ENCODE measurements around the gene SLC34A3.

Gene SLC34A3

DNA sequence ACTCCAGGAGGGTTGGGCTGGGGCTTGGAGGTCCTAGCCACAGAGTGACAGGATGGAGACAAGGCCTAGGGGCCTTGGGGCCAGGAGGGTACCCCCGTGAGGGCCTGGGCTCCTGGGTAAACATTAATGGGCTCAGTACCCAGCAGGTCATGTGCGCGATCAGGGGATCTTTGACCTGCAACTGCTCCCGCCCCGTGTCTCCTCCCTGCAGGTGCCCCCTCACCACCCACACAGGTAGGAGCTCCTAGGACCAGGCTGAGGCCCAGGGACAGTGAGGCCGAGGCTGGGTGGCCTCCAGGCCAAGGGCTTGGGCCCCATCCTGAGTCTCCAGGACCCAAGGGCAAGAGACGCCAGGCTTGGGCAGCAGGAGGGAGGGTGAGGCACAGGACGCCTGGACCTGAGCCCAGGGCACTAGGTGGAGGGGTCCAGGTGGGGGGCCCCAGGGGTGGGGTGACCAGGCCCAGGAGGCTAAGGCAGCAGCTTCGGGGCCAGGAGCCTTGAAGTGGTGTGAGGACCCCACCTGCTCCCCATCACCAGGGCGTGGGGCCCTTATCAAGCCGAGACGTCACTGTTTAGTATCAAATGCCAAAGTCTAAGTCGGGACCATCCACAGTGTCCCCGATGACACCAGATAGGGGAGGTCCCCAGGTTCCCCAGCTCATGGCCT, at the start of gene SLC34A3:
SLC34A3 (plus strand) TSS at position 197 of the 667 bp plus-strand sequence. CDS start 802 bp downstream, outside the sequence.
- no peak for DNase-seq (ENCODE audit: low read depth in 3 of 3)

DNA sequence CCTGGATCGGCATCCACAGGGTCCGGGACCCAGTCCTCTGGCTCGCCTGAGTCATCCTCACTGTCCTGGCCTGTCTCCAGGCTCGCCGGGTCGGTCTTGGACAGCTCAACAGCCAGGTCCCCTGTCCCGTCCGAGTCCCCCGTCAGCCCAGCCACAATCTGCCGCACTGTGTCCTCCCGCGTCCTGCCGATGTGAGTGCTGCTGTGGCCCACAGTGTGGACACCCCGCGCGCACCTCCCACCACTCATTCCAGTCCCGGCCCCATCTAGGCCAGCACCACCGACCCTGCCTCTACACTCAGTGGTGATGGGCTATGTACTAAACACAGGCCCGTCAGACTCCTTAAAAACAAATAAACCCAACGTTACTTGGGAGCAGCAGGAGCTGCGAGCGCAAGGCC, 49.0 kb upstream of the SLC34A3 start:
- no peak for DNase-seq (ENCODE audit: low read depth in 3 of 3)

DNA sequence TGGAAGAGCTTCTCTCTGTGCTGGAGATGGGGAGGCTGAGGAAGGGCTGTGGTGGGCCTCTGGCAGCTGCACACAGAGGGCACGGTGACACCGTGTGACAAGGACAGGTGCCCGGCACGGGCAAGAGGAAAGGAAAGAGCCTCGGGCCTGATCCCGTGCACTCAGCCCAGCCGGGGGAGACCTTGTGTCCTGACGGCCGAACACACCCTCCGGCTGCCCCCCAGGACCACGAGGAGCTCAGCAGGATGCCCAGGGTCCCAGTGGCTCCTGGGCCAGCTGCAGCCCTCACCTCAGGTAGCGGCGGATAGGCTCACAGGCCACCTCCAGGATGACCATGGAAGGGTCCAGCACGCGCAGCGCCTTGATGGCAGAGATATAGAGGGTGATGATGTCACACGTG, 47.9 kb upstream of the SLC34A3 start:
- DNase-seq (ENCODE audit: low read depth in 3 of 3), result no peak

DNA sequence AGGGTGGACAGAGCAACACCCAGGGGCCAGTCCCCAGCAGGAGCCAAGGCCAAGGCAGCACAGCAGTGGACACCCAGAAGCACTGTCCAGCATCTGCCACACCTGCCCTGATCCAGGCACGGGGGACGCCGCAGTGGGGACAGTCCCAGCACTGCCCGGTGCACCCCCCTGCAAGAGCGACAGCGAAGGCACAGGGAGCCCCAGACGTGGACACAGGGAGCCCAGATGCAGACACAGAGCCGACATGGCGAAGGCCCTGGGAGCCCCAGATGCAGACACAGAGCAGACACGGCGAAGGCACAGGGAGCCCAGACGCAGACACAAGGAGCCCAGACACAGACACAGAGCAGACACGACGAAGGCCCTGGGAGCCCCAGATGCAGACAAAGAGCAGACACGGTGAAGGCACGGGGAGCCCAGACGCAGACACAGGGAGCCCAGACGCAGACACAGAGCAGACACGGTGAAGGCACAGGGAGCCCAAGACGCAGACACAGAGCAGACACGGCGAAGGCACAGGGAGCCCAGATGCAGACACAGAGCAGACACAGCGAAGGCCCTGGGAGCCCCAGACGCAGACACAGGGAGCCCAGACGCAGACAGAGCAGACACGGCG, 46.6 kb upstream of the SLC34A3 start:
- no peak for DNase-seq (ENCODE audit: low read depth in 3 of 3)

DNA sequence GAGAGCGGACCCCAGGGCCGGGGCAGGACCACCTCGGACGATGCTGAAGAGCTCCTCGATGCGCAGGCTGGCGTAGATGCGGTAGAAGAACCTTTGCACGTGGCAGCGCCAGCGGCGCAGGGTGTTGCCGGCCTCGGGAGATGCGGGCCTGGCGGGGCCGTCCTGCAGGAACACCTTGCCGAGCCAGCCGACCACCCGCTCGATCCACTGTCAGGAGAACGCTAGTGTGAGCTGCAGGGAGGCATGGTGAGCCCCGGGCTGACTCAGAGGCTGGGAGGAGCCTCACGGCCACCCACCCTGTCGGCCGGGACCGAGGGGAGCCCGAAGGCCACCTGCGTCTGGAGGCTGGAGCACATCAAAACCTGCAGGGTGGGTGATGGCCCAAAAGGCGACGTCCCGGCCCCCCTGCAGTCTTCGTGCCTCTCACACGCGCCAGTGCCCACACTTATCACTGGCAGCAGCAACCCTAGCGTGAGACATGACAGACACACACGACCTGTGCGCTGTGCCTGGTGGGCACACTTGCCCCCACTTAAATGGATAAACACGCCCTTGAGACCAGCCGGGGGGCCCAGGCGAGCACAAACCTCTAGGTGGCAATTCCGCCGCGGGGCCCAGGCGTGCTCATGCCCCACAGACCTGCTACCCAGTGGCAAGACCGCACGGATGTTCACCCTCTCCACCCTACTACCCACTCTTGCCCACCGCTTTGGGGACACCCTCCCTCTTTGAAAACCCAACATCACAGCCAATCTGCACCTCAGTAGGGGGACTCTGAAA, 45.6 kb upstream of the SLC34A3 start:
- DNase-seq (ENCODE audit: low read depth in 3 of 3), result no peak

DNA sequence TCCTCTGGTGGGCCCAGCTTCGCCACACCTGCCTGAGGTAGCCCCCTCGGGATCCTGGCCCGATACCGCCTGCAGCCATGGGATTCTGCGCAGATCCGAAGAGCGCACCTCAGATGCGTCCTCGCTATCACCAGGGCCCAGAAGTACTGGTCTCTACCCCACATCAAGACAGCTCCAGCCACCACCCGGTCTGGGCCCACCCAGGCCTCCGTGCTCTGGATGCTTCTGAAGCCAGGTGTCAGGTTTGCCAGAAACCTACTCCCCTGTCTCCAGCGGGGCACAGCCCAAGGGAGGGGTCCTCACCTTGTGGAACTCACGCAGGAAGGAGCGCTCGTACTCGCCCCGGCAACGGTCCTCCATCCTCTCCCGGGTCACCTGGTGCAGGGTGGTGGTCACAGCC, 44.8 kb upstream of the SLC34A3 start:
- no peak for DNase-seq (ENCODE audit: low read depth in 3 of 3)

DNA sequence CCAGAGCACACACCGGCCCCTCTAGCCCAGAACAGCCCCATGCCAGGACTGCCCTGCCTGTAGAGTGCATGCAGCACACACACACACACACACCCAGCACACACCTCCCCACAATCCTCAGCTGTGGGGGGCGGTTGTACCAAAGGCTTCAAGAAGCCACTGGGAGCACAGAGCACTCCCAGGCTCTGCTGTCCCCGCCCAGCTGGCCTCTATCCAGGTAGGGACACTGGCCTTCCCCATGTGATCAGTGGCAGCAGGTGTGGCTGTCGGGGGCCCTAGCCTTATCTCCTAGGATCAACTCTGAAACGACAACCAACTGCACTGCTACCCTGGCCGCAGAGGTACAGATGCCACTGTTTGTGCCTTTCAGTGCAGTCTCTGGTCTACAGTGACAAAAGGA, 44.3 kb upstream of the SLC34A3 start:
- DNase-seq (ENCODE audit: low read depth in 3 of 3), result no peak

DNA sequence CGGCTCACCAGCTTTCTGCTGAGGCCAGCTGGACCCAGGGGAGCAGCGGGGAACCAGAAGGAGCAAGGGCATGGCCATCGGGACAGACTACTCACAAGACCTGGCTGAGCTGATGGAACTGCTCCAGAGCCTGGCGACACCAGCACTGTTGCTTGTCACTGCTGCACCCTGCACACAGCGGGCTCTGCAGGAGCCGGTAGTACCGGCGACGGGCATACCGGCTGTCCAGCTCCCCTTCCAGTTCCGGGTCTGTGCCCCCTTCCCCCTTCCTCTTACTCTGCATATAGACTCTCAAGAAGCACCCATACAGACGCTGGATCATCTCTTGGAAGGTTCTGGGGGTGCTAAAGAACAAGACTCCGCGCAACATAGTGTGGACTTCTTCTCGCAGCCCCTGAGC, 43.3 kb upstream of the SLC34A3 start:
- no peak for DNase-seq (ENCODE audit: low read depth in 3 of 3)

DNA sequence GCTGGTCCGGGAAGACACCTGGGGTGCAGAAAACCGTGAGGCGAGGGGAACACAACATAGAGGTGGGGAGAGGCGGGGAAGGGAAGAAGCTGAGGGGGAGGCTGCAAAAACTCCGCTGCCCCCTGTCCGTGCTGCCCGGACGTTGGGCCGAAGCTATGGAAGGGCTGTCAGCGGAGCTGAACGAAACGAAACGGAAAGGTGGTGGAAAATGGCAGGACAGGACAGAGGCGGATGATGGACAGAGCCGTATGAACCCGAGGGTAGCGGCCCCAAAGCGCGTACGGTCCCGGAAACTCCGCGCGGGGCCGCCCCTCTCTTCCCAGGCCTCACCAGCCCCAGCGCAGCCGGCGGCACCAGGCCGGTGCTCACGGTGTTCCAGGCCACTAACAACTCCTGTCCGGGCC, 42.6 kb upstream of the SLC34A3 start:
- no peak for DNase-seq (ENCODE audit: low read depth in 3 of 3)

DNA sequence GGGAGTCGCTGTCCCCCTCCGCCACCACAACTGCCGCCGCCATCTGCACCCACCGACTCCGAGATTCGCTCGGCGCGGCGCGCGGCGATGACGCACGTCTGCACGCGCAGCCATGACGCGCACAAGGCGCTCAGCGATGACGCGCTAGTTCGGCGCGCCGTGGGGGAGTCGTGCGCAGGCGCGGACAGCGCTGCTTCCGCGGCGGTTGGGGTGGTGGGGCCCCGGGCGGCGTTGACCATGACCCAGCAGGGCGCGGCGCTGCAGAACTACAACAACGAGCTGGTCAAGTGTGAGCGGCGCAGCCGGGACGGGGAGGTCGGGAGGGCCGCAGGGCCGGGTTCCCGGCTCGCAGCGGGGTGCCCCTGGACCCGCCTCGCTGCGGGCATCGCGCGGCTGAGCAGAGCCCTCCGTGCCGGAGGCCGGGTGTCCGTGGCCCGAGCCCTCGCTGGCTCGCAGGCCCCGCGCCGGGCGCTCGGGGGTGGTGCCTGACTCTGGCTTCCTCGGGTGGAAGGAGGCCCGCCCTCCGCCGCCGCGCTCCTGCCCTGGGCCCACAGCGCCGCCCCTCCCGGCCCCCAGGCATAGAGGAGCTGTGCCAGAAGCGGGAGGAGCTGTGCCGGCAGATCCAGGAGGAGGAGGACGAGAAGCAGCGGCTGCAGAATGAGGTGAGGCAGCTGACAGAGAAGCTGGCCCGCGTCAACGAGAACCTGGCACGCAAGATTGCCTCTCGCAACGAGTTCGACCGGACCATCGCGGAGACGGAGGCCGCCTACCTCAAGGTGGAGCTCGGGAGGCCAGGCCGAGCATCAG, 42.0 kb upstream of the SLC34A3 start, which contains the start of the genes ANAPC2 and SSNA1:
ANAPC2 (minus strand) TSS at position 71 of the 807 bp plus-strand sequence; CDS start at position 43, 28 bp downstream.
SSNA1 (plus strand) TSS at position 187 of the 807 bp plus-strand sequence; CDS start at position 238, 51 bp downstream.
- peak; percentile 84 to 87 (median 86) for DNase-seq (ENCODE audit: low read depth in 3 of 3)

DNA sequence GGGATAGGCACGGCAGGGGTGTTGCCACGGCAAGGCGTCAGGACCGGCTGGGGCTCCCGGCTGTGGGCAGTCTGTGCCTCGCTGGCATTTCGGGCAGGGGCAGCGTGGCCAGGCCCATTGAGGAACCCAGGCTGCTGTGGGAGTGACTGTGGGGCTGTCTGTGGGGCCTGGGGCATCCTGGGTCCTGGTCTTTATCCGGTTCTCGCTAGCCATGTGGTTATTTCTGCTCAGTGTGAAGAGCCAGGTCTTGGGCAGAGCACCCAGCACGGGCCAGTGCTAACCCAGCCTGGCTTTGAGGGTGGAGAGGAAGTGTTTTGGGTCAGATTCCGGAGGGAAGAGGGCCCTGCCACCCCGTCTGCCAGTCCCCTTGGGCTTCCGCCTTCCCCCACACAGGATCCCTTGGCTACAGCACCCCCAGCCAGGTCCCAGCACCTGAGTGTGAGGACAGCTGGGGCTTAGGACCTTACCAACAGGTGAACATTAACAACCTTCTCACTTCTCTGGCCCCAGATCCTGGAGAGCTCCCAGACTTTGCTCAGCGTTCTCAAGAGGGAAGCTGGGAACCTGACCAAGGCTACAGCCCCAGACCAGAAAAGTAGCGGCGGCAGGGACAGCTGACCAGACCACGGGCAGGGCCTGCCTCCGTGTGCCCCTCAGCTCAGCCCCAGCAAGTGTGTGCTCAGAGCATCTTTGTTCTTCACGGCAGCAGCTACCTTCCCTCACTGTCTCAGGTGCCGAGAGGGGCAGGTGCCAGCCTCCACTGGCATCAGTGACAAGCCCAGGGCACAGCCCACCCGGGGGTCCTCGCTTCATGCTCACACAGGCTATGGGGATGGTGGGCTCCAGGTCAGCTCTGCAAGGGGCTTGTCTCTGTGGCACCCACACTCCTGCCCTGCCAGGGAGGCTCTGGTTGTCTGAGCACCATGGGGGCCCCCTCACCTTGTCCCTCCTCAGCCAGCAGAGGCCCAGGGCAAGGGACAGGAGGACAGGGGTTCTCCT, 41.1 kb upstream of the SLC34A3 start:
- DNase-seq (ENCODE audit: low read depth in 3 of 3), result no peak

DNA sequence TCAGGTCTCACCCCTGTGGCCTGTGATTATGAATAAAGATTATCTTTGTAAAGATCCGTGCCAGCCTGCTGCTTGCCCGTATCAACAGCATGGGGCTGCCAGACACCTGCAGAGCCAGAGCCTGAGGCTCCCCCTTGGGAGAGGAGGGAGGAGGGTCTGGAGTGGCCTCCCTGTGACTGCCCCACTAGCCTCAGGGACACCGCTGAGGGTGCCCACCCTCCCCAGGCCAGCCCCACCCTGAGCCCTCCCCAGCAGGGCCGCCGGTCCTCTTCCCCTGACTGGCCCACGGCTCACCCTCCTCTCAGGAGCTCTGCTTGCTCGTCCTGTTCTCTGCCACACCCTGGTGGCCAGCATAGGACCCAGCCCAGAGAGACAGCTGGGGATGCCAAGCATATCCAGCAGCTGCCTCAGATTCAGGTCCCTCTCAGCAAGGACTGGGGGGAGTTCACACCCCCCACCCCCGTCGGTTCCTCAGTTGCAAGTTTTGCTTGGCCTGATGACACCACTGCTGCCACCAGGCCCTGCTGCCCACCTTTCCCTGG, 40.3 kb upstream of the SLC34A3 start:
- DNase-seq (ENCODE audit: low read depth in 3 of 3), result no peak

DNA sequence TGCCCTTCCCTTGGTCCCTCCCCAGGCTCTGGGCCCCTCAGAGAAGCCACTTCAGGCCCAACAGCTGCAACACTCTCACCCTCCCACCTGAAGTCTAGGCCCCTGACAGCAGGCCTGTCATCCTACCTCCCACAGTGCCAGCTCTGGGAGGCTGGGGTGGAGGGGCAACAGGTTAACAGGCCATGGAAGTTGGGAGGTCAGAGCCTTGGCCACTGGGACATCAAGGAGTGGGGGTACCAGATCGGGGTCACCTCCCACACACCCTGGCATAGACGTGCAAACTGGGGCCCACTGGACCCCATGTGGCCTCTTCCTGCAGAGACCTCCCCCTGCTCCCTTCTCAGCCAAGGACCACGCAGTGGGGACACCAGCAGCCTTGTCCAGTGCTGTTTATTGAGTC, 39.5 kb upstream of the SLC34A3 start:
- no peak for DNase-seq (ENCODE audit: low read depth in 3 of 3)

DNA sequence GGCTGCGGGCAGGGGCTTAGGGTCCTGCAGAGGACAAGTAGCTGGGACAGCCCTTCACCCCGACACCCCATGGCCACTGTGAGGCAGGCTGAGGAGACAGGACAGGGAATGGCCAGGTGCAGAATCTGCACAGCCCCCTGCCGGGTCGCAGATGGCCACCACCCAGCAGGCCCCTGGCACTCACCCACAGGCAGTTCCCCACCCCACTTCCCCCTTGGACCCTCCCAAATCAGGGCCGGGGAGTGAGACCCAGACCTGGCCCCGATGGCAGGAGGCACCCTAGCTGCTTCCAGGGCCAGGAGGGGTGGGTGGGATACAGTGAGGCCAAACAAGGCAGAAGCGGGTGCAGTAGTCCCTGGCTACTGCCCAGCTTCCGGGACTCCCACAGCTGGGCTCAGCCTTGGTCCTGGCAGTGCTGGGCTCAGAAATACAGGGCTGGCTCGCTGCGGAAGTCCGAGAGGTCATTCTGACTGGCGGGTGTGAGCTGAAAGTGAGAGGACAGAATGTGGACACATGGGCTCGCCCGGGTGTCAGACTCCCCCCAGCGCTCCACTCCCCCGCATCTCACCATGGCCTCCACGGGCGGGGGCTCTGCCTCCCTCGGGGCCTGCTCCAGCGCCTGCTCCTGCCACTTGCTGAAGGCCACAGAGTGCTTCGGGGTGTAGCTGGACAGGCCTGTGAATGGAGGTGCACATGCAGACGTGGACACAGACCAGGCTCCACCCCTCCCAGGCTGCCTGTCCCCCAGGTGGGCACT, 38.8 kb upstream of the SLC34A3 start:
- DNase-seq (ENCODE audit: low read depth in 3 of 3), result no peak

DNA sequence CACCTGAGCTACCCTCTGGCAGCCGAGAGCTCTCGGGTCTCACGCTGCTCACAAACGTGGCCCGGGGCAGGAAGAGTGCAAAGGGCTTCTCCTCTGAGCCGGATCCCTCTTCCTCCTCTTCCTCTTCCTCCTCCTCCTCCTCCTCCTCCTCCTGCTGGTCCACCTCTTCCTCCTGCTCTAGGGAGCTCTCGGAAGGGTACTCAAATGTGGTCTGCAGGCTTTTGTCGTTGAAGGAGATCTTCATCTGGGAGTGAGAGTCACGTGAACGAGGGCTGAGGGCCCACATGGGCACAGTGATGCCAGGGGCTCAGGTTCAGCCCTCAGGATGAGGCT, 38.3 kb upstream of the SLC34A3 start:
- no peak for DNase-seq (ENCODE audit: low read depth in 3 of 3)

DNA sequence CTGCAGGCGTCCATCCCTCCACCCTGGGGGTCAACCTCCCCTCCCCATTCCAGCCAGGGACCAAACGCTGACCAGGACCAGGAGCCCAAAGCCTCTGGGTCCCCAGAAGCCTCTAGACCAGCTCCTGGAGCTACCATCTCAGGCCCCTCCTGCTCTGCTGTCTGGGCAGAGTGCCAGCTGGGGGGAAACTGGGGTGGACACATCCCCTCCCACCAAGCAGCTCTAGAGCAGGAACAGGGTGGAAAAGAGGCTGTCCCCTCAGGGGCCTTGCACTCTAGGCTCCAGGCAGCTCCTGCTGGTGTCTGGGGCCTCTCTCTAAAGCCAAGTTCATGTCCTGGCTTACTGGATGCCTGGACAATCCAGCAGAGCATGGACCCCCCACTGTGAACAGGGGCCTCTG, 37.8 kb upstream of the SLC34A3 start:
- DNase-seq (ENCODE audit: low read depth in 3 of 3), result no peak

DNA sequence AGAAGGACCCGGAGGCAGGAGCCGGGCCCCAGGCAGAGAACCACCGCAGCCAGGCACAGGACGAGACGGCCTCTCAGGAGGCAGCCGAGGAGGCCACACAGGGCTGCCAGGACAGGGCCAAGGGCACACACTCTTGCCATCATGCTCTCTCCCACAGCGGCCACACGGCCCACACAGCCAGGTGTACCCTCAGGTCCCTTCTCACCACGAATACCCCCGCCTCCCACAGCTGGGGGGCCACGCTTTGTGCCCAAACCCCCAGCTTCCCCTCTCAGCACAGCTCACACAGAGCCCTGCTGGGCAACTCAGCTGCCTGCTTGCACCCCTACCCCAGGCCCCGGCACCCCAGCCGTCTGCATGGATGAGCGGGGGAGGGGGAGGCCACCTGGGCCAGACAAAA, 36.9 kb upstream of the SLC34A3 start:
- no peak for DNase-seq (ENCODE audit: low read depth in 3 of 3)

DNA sequence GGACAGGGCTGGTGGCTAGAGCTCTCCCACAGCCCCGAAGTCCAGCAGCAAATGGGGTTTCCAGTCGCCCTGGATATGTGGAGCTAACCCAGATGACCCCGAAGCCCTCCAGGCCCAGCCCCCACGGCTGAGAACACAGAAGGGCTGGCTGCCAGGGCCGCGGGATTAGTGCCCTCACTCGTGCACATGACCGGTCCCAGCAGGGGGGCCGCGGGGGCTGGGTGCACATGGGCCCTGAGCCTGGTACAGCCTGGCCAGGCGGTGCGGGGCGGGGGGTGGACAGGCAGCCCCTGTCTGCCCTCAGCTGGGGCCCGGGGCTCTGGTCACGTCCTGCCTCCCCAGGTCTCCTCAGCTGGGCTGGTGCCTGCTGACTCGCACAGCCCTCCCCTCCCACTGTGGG, 36.3 kb upstream of the SLC34A3 start:
- DNase-seq (ENCODE audit: low read depth in 3 of 3), result no peak

DNA sequence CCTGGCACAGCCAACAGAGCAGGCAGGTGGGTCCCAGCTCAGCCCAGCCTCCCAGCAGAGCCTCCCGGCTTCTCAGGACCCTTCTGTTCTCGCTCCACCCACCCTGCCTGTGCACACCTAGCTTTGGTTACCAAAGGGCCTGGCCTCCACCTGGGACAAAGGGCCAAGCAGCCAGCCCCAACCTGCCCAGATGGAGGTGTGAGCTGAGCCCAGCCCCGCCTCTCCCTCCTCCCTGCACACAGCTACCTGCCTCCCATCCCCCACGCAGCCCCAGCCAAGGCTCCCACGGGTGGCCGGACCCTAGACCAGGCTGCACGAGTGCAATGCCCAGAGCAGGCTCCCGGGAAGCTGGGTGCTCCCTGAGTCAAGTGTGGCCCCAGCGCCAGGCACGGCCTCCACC, 35.8 kb upstream of the SLC34A3 start:
- no peak for DNase-seq (ENCODE audit: low read depth in 3 of 3)
